MCF 10A (cell line): ENCODE results near the gene FLAD1. TPM values are rescaled to one million over a fixed set of nuclear protein-coding genes. Genes with fewer than 3 reads are reported as not detected.

Experiments
- BruUV-seq: library from RNA; stranded (reverse); fragments of 400-500 nt; replicated peaks from 2 replicates; lab custom pipeline; 2021; lab: Mats Ljungman, UMichigan
- CTCF ChIA-PET: fragments of 300-600 bp; sonication (Branson Sonifier 250); formaldehyde crosslinking; extraction: SDS; loops from one replicate; lab custom pipeline; 2021; ENCODE audit warnings: antibody characterized with exemption, inconsistent platforms; lab: Yijun Ruan, JAX
- POLR2A ChIA-PET: fragments of 300-600, 350-650 bp; sonication (Branson Sonifier 250); formaldehyde crosslinking; extraction: SDS; loops from one replicate; lab custom pipeline; 2020; ENCODE audit warnings: antibody characterized with exemption, inconsistent platforms; lab: Yijun Ruan, JAX
- DNase-seq: peaks from one replicate; pipeline ENCODE4 v3.0.0-alpha.2; 2018; ENCODE audit not compliant: unreplicated experiment
- H3K27ac Mint-ChIP-seq: one replicate; pipeline ENCODE4 v1.8.0; 2022; ENCODE audit warnings: mild to moderate bottlenecking, low read depth, mixed read lengths; ENCODE audit not compliant: unreplicated experiment
- H3K27me3 Mint-ChIP-seq: one replicate; pipeline ENCODE4 v1.8.0; 2022; ENCODE audit warnings: mixed read lengths; ENCODE audit not compliant: insufficient read depth, unreplicated experiment
- H3K36me3 Mint-ChIP-seq: one replicate; pipeline ENCODE4 v1.8.0; 2022; ENCODE audit warnings: mild to moderate bottlenecking, moderate library complexity, mixed read lengths; ENCODE audit not compliant: insufficient read depth, unreplicated experiment
- H3K4me1 Mint-ChIP-seq: one replicate; pipeline ENCODE4 v1.8.0; 2022; ENCODE audit warnings: mixed read lengths; ENCODE audit not compliant: insufficient read depth, unreplicated experiment
- H3K4me3 Mint-ChIP-seq: one replicate; pipeline ENCODE4 v1.8.0; 2022; ENCODE audit warnings: mild to moderate bottlenecking, moderate library complexity, mixed read lengths; ENCODE audit not compliant: unreplicated experiment
- H3K9me3 Mint-ChIP-seq: one replicate; pipeline ENCODE4 v1.8.0; 2022; ENCODE audit warnings: mixed read lengths; ENCODE audit not compliant: unreplicated experiment
- intact Hi-C: fragments of 100-400 bp; cut with micrococcal nuclease; formaldehyde crosslinking; loops from 2 replicates; pipeline ENCODE4 v1.14.1; 2022
- total RNA-seq: library from RNA; stranded (reverse); gene quantifications from 2 replicates; pipeline ENCODE4 v1.2.3, GENCODE V29; 2022
- TF ChIP-seq, protein P1 (sequence below): fragments of 200-600 bp; IDR thresholded peaks from one replicate; pipeline ENCODE4 v1.8.0; 2022; ENCODE audit warnings: antibody characterized with exemption, mild to moderate bottlenecking; ENCODE audit not compliant: unreplicated experiment

FLAD1 gene
- total RNA-seq, 1 experiment from 2014 or later = 91.1 TPM

DNA sequence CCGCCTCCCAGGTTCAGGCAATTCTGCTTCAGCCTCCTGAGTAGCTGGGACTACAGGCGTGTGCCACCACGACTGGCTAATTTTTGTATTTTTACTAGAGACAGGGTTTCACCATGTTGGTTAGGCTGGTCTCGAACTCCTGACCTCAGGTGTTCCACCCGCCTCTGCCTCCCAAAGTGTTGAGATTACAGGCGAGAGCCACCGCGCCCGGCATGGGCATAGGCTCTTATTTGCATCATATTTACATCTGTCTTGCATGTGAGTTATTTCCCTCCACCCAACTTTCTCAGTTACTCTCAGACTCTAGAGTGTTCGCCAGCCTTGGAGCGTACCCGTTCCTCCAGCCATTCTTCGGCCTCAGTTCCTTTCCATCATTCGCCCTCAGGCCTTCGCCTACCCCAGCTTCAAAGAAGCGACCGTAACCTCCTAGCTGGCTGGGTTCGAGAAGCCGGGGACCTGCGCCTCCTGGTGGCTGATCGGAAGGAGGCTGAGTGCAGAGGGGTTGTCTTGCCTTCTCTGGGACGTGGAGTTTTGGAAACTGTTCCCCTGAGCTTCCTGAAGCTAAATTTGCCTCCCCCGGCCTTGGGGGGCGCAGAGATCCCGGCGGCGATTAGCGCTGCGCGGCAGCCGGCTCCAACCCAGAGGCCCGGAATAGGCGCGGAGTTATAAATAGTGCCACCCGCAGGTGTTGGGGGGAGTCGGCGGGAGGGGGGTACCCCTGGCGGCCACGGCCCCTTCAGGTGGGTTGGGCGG, 15.8 kb downstream of the FLAD1 start:
- peak overlapping the region; percentile 32 for H3K4me3 Mint-ChIP-seq
- ChIA-PET CTCF (interaction anchor here (0.7 to 9.4 kb wide), 21 partner anchors 9 to 518 kb away, joined by 3 to 118 read pairs (median 5); partner anchors contain the start of genes ADAM15, CKS1B, FLAD1 and PBXIP1), POLR2A (interaction anchor here (1.2 to 41.1 kb wide), 8 partner anchors 9 to 329 kb away, joined by 3 to 1917 read pairs (median 44); partner anchors contain the start of genes ADAM15, CKS1B, FLAD1 and PBXIP1)
- peaks cover 38% of the 10 kb centered on the region for H3K4me1 Mint-ChIP-seq
- BruUV-seq = no TSS peak
- DNase-seq = peak; percentile 84
- TF ChIP-seq, protein P1, sequence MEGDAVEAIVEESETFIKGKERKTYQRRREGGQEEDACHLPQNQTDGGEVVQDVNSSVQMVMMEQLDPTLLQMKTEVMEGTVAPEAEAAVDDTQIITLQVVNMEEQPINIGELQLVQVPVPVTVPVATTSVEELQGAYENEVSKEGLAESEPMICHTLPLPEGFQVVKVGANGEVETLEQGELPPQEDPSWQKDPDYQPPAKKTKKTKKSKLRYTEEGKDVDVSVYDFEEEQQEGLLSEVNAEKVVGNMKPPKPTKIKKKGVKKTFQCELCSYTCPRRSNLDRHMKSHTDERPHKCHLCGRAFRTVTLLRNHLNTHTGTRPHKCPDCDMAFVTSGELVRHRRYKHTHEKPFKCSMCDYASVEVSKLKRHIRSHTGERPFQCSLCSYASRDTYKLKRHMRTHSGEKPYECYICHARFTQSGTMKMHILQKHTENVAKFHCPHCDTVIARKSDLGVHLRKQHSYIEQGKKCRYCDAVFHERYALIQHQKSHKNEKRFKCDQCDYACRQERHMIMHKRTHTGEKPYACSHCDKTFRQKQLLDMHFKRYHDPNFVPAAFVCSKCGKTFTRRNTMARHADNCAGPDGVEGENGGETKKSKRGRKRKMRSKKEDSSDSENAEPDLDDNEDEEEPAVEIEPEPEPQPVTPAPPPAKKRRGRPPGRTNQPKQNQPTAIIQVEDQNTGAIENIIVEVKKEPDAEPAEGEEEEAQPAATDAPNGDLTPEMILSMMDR = peak; percentile 98
- peaks cover 10% of the 10 kb centered on the region for H3K36me3 Mint-ChIP-seq
- no peaks in the 10 kb centered on the region for H3K9me3 Mint-ChIP-seq
- no peaks in the 10 kb centered on the region for H3K27me3 Mint-ChIP-seq
- peak overlapping the region; percentile 97 for H3K27ac Mint-ChIP-seq
- intact Hi-C loops = loop anchor here (1.0 kb wide), 3 partner anchors 44 to 330 kb away; no protein-coding TSS in a partner anchor

DNA sequence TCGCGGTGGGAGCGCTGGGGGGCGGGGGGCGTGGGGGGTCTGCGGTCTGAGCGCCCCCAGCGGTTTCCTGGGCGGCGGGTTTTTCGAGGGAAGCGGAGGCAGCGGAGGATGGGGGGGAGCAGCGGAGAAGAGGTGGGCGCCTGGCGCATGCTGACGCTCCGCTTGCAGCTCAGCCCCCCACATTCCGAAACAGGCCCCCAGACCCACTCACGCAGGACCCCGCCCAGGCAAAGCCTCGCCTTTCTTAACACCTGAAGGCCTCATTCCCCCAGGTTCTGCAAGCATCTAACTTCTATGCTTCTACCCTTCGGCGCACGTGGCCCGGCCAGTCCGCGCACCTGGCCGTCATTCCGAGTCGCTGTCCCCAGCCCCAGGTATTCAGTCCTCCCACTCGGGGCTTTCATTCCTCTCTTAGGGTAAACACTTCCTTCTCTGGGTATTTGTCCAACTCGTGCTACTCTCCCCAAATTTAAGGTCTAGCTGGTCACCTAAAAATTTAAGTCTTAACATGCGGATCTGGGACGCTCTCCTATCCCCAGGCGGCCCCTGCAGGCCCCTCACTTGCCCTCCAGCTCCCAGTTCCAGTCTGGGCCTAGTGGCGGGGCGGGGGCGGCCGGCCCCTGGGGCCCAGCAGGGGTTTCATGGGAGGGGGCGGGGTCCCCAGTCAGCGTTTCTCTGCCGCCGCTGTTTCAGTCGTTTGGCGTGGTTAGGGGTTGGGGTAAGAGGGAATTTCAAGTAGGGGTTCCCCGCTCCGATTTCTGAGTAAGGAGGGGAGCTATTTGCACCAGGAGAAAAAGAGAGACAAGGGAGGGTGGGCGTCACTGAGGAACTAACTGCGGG, 16.6 kb downstream of the FLAD1 start:
- Mint-ChIP-seq H3K36me3 (peaks cover 13% of the 10 kb centered on the region), H3K4me1 (peaks cover 44% of the 10 kb centered on the region), H3K4me3 (peak overlapping the region; percentile 90), H3K27me3 (no peaks in the 10 kb centered on the region), H3K9me3 (no peaks in the 10 kb centered on the region), H3K27ac (peak overlapping the region; percentile 97)
- intact Hi-C loops = loop anchor here (1.0 to 5.0 kb wide), 4 partner anchors 44 to 442 kb away; partner anchors contain the start of gene UBE2Q1
- DNase-seq = peak; percentile 57
- ChIA-PET CTCF (interaction anchor here (0.7 to 9.4 kb wide), 22 partner anchors 10 to 445 kb away, joined by 3 to 118 read pairs (median 6); partner anchors contain the start of genes ADAM15, CKS1B, FLAD1 and PBXIP1), POLR2A (interaction anchor here (0.6 to 41.1 kb wide), 11 partner anchors 8 to 330 kb away, joined by 3 to 1917 read pairs (median 10); partner anchors contain the start of genes ADAM15, CKS1B, EFNA1 and FLAD1)
- BruUV-seq = no TSS peak
- TF ChIP-seq, protein P1 = no peak

DNA sequence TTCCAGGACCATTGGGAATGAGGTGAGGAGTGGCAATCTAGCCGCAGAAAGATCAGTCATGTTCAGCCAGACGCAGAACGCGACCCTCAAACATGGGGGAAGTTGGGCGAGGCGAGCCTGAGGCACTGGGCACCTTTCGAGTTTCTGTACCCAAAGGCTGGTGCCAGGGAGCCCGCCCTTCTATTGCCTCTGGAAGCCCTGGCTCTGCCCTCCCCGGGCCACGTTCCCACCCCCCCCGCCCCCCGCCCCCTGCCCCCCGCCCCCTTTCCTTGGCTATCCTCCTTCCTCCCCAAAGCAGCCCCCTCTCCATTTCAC, 17.2 kb downstream of the FLAD1 start:
- Mint-ChIP-seq H3K4me1 (peaks cover 45% of the 10 kb centered on the region), H3K27me3 (no peaks in the 10 kb centered on the region), H3K9me3 (no peaks in the 10 kb centered on the region), H3K36me3 (peaks cover 13% of the 10 kb centered on the region), H3K27ac (peak overlapping the region; percentile 97), H3K4me3 (peak overlapping the region; percentile 90)
- DNase-seq = no peak
- intact Hi-C loops = loop anchor here (5.0 kb wide), 1 partner anchor 443 kb away; the partner anchor contains the start of gene UBE2Q1
- ChIA-PET POLR2A (interaction anchor here (0.6 to 41.1 kb wide), 9 partner anchors 17 to 331 kb away, joined by 3 to 1917 read pairs (median 37); partner anchors contain the start of genes ADAM15, CKS1B, EFNA1 and FLAD1), CTCF (interaction anchor here (0.7 to 9.4 kb wide), 18 partner anchors 10 to 85 kb away, joined by 3 to 118 read pairs (median 9); partner anchors contain the start of genes ADAM15, CKS1B, FLAD1 and PBXIP1)
- BruUV-seq = no TSS peak
- TF ChIP-seq, protein P1 = no peak
